Posterior cingulate gyrus (tissue), 11 donors: ENCODE data around the gene TMEM229B.

Experiments used
- DNase-seq, 10 donors: peaks; one replicate each; pipeline versions ENCODE4 v3.0.0 to v3.0.0-alpha.2; 2020 to 2021; ENCODE audit warnings: mixed read lengths in 3 of 10
- intact Hi-C: fragments of 100-400 bp; cut with DNase I; formaldehyde crosslinking; loops from one replicate; pipeline ENCODE4 v1.15.1; 2023

Gene TMEM229B

DNA sequence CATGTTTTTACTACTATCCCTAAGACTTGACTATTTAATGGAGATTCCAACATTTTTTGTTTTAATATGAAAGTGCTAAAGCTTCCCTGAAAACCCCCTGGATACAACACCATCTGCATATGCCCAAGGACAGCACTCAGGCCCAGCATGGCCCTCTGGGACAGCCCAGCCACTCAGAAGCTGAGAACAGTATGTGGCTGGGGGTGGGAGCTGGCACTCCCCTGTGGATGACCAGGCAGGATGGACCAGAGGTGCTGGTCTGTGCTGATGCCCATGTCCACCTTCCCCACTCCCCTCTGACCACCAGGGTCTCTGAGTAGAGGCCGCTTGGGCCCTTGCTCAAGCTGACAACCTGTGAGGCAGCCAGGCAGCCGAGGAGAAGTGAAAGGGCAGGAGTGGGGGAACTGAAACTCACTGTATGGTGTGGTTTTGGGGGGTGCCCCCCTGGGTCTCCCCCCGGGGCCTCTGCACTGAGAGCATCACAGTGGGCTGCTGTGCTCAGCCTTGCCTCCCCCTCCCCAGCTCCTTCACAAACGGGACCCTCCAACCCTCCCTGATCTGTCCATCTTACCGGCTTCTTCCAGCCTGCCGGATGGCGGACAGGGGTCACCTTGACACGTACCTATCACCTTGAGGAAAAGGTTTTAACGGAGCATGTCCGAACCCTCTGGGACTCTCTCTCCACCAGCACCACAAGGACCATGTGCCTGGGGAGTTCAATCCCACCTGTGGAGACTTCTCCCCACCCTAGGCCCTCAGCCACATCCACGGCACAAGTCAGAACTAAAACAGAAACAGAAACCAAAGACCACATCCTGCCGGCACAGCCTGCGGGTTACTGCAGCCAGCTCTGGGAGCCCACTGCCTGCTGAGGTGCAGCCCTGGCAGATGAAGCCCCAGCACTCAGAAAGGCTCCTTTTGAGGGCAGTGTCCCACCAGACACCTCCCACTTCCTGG, at the start of gene TMEM229B:
Gene TMEM229B, minus strand, starts transcription at position 785 of the 957 bp plus-strand sequence. CDS start 14,798 bp downstream, outside the sequence.
- DNase-seq = peak in 4 of 10 donors; percentile 20 to 64 (median 35)
- intact Hi-C loops = no loop called here

DNA sequence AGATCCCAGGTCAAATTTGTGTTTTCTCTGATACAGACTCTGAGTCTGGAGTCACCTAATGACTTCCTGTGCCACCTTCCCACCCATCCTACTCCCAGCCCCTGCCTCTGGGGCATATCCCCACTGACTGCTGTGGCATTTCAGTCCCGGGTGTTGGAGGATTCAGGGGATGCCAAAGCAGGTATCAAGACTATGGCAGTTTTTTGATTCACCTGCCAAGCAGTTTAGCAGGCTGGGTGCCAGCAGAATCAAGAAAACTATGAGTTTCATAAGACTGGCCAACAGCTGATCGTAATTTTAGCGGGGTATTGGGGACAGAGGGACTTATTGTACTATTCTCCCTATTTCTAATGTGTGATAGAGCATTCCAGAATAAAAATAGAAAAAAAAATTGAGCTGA, 49.2 kb upstream of the TMEM229B start:
- intact Hi-C loops = no loop called here
- no peak for DNase-seq

DNA sequence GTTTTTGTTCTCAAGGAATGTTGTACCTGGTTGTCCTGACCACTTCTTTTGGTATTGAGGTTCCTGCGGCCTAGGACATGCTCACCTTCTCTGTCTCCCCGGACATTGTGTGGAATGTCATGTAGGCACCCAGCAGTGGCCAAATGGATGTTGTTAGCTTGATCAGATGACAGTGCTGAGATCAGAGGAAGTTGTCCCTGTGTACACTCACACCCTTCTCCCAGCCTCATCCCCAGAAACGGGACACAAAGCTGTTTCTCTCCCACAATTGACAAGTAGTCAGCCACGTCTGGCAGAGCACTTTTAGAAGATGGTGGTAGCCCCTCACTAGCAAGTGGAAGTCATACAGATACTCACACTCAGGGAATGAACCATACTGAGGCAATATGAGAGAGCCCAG, 47.6 kb upstream of the TMEM229B start:
- DNase-seq = peak in 1 of 10 donors; percentile 59
- intact Hi-C loops = no loop called here

DNA sequence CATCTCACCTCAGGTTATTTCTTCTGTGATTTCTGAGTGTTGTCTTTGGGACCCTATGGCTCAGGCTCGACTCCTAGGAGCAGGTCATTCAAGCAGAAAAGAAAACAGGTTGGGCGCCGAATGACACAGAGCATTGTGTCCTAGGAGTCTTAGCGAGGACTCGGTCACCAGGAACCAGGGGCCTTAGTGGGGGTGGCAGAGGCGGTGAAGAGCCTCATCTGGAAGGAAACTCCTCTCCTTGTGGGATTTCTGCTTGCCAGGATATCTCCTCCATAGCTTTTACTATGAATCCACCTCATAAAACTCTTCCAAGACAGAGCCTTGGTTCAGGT, 45.2 kb upstream of the TMEM229B start:
- DNase-seq = no peak
- intact Hi-C loops = loop anchor here (5.0 kb wide), 1 partner anchor 139 kb away; the partner anchor contains the start of gene VTI1B

DNA sequence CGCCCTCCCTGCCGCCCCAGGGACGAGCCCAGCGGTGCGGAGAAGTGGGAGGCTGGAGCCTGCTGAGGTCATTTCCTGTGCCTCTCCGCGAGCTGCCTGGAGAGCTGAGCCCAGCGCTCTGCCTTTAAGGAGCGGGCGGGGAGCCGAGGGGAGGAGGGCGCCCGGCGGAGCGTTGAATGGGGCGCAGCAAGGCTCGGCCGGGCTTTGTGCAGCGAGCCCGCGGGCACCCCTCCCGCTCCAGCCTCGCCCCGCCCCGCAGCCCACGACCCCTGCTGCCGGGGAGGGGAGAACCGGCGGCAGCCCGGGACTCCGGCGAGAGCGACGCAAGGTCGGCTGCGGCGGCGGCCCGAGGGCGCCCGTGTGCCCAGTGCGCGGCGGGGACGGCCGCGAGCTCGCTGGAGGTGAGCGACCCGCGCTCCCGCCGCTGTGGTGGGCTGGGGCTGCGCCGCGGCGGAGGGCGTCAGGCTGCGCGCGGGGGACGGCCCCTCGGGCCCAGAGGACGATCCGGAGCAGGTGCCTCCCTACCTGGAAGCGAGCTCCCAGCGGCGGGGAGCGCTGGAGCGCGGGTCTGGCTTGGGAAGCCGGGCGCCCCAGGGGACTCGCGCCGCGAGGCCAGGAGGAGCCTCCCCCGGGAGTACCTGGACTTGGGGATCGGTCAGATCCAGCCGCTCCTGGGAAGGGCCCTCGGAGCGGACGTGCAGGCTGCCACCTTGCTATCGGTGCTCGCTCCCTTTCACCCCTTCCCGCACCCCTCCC, 44.7 kb upstream of the TMEM229B start, which contains the start of gene PLEKHH1:
Gene PLEKHH1, plus strand, starts transcription at position 293 of the 756 bp plus-strand sequence. CDS start 8,578 bp downstream, outside the sequence.
- peak; percentile 85 to 99 (median 90) for DNase-seq
- intact Hi-C loops = loop anchor here (5.0 kb wide), 1 partner anchor 139 kb away; the partner anchor contains the start of gene VTI1B

DNA sequence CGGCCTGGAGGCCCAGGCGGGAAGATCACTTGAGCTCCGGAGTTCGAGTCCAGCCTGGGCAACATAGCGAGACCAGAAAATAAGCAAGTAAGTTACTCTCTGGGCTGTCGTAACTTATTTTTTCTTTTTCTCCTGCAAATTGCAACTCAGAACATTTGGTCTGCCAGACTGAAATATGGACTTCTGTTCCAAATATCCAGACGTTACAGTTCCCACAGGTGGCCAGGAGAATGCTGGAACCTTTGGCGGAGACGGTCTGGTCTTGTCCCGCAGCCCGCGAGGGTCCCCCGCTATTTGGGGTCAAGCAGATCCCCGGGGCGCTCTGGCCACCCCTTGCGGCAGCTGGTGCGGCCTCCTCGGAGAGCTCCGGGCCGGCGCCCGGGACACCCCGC, 44.1 kb upstream of the TMEM229B start:
- DNase-seq = no peak
- intact Hi-C loops = loop anchor here (5.0 kb wide), 1 partner anchor 140 kb away; the partner anchor contains the start of gene VTI1B

DNA sequence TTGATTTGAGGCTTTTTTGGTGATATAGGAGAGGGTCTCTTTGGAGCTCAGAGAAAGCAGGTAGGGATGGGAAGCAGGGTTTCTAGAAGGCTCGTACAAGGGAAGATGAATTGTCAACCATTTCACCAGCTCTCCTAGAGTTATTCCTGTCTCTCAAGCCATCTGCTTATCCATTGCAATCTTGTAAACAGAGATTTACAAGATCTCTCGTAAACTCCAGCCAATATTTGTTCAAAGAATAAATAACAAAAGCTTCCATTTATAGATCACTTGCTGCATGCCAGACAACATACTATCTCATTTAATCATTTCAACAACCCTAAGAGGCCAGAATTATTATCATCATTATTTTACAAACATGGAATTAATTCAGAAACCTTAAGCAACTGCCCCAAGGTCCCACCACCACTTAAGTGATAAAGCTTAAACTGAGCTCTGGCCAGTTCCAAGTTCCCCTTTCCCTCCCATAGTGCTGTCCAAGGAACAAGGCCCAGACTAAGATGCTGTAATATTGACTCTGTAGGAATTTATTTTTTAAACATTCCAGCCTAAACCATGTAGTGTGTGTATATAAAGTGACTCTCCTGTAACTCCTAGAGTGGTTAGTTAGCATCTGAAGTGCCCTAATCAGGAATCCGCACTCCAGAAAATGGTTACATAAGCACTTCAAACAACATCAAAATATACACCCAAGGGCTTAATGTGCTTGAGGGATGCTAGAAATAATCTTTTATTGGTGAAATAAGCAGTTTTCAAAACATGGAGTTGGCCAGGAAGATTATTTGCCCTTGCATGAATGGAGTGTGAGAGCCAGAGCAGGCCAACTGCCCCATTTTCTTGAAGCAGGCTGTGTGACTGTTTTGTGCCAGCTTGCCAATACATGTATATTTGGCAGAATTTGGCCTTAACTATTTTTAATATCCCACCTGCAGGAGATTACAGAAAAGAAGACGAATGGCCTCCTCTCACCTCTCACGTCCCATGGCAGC, 41.7 kb upstream of the TMEM229B start:
- intact Hi-C loops = loop anchor here (5.0 kb wide), 1 partner anchor 142 kb away; the partner anchor contains the start of gene VTI1B

DNA sequence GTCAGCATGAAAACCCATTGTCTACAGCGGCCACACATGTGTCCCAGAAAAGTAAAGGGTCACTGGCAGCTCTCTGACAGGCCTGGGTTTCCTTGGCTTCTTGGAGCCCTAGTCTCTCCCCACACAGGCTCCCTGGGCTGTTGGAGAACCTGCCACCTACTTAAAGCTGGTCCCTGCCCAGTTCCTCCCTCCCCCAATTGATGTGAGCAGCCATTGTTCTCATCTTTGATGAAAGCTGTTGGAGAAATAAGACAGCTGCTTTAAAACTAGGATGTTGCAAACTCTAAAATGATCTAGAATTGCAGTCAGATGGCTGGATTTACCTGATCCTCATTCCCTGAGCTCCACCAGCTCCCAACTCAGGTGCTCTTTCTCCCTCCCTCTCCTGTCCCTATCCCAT, 39.8 kb upstream of the TMEM229B start:
- no peak for DNase-seq
- intact Hi-C loops = no loop called here

More for the DNA sequence above, 41.7 kb upstream of the TMEM229B start:
- DNase-seq = no peak

DNA sequence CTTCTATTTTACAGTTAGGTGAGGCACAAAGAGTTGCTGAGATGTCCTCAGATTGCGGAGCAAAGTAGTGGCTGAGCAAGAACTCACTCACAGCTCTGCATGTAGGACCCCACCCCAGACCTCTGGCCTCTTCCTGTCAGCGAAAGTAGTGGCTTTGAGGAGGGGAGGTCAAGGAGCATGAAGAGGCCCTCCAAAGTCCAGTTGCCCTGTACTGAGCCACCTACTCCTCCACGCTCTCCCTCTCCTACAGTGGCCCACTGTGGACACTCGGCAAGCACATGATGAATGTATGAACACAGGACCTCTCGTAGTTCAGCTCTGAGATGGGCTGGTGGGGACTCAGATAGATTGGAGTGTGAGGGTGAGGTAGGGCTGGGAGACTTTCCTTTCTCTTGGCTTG, 39.2 kb upstream of the TMEM229B start:
- DNase-seq = no peak
- intact Hi-C loops = loop anchor here (2.0 kb wide), 1 partner anchor 43 kb away; no protein-coding TSS in a partner anchor

DNA sequence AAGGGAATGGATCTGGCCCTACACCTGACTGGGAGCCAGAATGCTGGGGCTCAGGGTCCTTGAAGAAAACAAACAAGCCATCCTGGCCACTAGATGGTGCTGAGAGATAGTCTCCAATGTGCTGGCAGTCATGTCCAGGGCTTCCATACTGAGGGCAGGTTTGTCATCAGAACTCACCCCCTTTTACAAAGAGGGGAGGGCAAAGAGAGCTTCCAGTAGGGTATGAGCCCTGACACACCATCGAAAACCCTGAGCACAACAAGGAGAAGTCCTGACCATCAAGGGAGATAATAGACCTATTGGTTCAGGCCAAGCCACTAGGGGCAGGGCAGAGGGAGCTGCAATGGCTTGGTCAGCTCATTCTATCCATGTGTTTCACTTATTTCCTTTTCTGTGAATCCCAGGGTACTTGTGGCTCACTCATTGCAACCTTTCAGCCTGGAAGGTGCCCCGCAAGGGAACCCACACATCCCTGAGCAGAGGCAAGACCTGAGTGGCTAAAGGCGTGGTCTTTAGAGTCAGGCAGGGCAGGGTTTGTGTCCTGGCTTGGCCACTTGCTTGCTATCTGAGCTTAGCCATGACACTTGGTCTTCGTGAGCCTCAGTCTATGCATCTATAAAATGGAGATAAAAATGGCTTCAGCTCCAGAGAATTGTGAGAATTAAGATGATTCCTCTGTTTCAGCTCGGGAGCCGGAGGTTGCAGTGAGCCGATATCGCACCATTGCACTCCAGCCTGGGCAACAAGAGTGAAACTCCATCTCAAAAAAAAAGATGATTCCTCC, 38.3 kb upstream of the TMEM229B start:
- DNase-seq = peak in 6 of 10 donors; percentile 33 to 90 (median 58)
- intact Hi-C loops = loop anchor here (2.0 kb wide), 1 partner anchor 44 kb away; no protein-coding TSS in a partner anchor

DNA sequence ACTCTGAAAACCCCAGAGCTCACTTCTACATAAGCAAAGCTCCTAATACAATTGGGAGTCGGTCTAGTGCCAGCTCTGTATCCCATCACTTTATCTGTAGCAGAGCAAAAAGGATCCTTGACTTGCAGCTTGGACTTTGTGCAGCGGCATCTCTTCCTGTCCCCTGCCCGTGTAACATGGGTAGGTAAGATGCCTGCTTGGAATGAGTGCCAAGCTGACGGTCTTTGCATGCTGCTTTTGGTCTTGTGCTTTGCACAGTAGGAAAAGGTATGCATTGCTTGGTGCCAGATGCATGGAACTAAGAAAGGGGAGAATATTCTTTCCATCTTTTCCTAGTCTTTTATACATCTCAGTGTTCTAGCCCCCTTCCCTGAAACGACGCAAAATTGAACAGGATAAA, 37.7 kb upstream of the TMEM229B start:
- DNase-seq = no peak
- intact Hi-C loops = loop anchor here (2.0 kb wide), 1 partner anchor 45 kb away; no protein-coding TSS in a partner anchor

DNA sequence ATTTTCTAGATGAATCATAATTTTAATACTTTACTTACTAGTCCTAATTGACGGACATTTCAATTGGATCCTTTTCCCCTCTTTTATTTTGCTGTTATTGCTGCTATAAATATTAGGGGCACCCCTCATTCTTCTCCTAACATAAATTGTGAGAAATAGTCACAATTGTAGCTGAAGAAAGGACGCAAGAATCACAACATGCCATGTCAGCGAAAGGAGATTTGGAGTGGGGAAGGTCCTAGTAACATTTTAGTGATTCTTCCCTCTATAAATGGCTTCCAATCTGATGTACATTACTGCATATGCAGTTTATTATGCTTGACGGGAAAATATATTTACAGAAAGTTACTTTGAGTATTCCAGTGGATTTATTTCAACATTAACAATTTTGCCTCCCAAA, 36.9 kb upstream of the TMEM229B start:
- no peak for DNase-seq
- intact Hi-C loops = no loop called here

DNA sequence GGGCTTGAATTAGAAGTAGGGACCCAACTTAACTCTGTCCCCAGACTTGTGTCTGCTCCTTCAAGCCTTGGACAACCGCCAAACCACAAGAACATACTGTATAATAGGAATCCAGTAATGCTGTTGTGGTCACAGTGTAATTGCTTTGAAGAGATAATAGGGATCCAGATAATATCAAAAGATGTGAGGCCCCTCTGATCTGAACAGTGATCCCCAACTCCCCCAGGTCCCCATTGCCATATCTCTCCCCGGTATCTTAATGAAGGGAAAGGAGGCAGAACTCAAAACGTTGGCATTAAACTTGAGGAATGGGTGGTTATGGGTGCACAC, 36.1 kb upstream of the TMEM229B start:
- DNase-seq = no peak
- intact Hi-C loops = no loop called here

DNA sequence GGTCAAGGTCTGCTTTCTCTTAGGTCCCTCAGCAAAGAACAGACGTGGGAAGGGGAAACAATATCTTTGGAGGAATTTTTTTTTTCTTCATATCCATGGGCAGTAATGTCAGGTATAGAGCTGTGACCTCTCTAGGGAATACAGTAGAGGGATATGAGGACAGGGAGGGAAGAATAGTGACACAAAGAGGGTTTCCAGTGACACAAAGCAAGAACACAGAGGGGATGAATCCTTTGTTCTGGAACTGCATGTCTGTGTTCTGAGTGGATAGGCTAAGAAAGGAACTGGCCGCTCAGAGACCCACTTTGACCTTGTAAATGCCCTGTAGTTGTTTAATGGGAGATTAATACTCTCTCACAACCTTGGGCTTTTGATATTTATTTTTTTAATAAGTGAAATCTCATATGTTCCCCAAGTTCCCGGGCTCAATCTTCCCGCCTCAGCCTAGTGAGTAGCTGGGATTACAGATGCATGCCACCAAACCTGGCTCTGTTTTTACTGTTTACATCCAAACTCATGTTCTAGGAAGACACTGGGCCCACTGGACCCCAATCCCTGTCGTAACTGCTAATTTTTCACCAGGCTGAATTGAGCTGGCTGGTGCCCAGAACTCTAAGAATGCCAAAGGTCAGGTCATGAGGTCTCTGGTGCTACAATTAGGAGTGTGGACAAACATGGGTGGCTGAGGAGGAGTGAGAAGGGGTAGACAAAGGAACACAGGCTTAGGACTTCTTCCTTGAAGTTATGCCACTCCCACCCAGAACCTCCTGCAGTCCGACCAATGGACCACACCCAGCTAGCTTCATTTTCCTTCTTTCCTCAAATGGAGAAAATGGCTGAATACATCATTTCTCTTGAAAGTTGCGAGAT, 35.5 kb upstream of the TMEM229B start:
- intact Hi-C loops = no loop called here
- no peak for DNase-seq

DNA sequence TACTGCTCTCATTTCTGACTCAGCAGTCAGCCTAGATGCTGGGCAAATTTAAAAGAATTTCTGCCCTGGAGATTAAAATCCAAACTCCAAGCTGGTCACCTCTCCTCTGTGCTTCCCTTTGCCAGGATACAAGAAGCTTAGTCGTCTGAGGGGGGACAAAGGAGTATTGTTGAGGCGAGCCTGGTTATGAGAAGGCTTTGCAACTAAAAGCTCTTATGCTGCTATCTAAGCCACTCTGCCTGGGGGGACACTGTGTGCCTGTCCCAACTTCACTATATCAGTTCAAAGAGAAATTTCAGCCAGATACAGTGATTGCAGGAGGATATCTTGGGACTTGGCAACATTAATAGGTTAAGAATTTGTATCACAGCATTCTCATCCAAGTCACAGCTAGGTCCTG, 33.7 kb upstream of the TMEM229B start:
- DNase-seq = no peak
- intact Hi-C loops = no loop called here

DNA sequence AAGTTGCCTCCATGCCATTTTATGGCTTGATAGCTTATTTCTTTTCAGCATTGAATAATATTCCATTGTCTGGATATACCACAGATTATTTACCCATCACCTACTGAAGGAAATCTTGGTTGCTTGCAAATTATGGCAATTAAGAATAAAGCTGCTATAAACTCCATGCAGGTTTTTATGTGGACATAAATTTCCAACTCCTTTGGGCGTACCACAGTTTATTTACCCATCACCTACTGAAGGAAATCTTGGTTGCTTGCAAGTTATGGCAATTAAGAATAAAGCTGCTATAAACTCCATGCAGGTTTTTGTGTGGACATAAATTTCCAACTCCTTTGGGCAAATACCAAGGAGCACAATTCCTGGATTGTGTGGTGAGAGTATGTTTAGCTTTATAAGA, 32.0 kb upstream of the TMEM229B start:
- no peak for DNase-seq
- intact Hi-C loops = no loop called here

DNA sequence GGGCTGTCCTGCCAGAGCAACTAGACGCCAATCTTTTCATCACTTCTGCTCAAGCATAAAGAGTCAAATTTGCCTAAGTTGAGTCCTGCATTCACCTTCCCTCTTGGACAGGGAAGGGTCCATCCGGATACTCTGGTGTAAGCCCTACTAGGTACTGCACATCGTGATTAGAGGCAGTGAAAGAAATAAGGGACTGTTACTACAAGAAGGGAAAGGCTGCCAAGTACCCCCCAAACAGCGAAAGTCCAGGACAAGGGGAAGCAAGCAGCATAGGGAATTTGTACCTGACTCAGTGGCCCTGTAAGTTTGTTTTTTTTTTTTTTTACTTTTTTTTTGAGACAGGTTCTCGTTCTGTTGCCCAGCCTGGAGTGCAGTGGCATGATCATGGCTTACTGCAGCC, 30.9 kb upstream of the TMEM229B start:
- DNase-seq = peak in 1 of 10 donors; percentile 57
- intact Hi-C loops = loop anchor here (5.0 kb wide), 1 partner anchor 148 kb away; no protein-coding TSS in a partner anchor

DNA sequence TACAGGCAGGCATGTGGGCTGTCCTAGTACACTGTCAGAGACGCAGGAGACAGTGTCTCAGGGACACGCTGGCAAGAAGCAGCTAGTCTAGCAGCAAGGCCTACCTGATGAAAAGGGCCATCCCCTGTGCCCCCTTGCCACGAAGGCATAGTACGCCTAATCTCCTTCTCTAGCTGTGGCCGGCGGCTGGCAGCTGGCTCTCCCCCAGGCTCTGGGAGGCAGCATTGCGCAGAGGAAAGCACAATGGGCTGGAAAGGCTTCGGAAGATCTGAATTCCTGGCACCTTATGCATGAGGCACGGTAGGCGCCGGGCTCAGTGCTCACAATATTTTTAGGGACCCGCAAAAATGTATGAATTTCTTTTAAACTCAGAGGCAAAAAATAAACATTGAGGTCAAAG, 28.6 kb upstream of the TMEM229B start:
- intact Hi-C loops = loop anchor here (5.0 kb wide), 1 partner anchor 150 kb away; no protein-coding TSS in a partner anchor
- peak; percentile 54 to 95 (median 72) for DNase-seq
